A375 (cell line): ENCODE measurements around the gene LRATD1. TPM values are rescaled to one million over a fixed set of nuclear protein-coding genes. Genes with fewer than 3 reads are reported as not detected.

Source experiments
- total RNA-seq: library from RNA; depleted of rRNA; stranded (reverse); fragments of >200 nt; shearing (Covaris generic); gene quantifications from 2 replicates; pipeline ENCODE4 v1.2.3, GENCODE V29; 2014; rRNA removed

LRATD1 gene
- 0.08 and 0.13 TPM in 2 replicates for total RNA-seq

DNA sequence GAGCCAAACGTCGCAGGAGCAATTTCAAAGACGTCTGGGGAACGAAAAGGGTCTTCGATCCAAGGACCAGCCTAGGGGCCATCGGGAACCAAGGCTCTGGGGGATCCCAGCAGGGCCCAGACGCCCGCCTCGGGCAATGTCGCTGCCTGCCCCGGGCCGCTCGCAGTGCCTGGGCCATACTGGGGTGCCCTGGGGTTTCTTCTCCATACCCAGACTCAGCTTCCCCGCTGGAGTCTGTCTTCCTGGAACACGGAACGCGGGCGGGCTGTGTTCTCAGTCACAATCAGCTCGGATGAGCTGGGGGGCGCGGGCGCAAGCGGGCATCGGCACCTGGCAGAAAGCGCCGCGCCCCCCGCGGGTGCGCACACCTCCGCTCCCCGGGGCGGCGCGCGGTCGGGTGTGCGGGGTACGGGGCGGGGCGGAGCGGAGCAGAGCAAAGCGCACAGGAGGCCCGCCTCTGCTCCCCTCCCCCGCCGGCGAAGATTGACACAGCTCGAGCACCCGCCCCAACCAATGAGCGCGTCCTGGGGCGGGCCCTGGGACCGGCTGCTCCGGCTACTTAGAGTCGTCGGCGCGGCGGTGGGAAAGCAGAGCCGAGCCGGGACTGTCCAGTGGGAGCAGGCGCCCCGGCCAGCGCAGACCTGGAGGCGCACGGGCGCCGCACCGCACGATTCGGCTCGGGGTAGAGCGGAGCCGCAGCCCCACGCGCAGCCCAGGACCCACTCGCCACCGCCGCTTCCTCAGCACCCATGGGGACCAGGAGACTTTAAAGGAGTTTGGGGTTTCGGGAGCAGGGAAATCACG, at the start of gene LRATD1:
Gene LRATD1 (plus strand): TSS at position 585 of the 804 bp plus-strand sequence. CDS start 1,263 bp downstream, outside the sequence.

